ENCODE results near the gene PCDHA9.

DNA sequence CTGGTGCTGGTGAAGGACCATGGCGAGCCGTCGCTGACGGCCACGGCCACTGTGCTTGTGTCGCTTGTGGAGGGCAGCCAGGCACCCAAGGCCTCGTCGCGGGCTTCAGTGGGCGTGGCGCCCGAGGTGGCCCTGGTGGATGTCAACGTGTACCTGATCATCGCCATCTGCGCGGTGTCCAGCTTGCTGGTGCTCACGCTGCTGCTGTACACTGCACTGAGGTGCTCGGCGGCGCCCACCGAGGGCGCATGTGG is 9.7 kb downstream of the PCDHA9 start:
- no peak for TF ChIP-seq EZH2 (IDR thresholded peaks at IDR 0.05; ENCODE audit: low read length, unreplicated experiment)
- TF ChIP-seq, protein P1, sequence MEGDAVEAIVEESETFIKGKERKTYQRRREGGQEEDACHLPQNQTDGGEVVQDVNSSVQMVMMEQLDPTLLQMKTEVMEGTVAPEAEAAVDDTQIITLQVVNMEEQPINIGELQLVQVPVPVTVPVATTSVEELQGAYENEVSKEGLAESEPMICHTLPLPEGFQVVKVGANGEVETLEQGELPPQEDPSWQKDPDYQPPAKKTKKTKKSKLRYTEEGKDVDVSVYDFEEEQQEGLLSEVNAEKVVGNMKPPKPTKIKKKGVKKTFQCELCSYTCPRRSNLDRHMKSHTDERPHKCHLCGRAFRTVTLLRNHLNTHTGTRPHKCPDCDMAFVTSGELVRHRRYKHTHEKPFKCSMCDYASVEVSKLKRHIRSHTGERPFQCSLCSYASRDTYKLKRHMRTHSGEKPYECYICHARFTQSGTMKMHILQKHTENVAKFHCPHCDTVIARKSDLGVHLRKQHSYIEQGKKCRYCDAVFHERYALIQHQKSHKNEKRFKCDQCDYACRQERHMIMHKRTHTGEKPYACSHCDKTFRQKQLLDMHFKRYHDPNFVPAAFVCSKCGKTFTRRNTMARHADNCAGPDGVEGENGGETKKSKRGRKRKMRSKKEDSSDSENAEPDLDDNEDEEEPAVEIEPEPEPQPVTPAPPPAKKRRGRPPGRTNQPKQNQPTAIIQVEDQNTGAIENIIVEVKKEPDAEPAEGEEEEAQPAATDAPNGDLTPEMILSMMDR (conservative IDR thresholded peaks at IDR 0.05; ENCODE audit: low read depth, low read length) = no peak
